ENCODE results near the gene CRYBB1. TPM values are rescaled to one million over a fixed set of nuclear protein-coding genes. Genes with fewer than 3 reads are reported as not detected.

CRYBB1 gene
- polyA plus RNA-seq, 3 donors, result 0.33 to 1.6 (median 0.78) TPM

DNA sequence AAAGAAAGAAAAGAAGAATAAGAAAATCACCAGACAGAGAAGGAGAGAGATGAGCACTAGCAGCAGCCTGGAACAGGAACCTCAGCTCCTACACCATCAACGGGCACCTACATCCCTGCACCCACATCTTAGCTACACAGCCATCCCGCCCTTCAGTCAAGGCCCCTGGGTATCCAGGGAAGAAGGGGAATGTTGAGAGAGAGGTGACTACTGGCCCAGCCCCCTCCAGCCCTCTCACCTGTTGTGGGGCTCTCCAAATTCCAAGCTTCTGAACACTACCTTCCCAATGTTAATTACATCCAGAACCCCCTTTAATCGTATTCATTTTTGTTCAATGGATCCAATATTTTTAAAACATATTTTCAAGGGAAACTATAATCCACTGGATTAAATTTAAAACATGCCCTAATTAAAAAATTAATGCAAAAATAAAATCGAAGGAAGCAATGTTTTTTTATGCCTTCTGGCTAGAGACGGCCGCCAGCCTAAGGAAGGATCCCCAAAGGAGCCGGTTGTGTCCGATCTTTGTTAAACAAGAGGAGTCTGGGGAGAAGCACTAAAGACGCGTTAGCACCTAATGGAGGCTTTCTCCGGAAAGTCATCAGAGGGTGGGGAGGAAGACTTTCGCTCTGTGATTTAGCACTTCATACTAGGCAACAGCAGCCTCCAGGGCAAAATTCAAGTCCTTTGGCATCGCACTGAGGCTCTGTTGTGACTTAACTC lies 37.4 kb downstream of the CRYBB1 start:
- H3K9ac ChIP-seq (ENCODE audit: insufficient read depth, low read length, poor library complexity, severe bottlenecking), result no peak overlapping the region
- H3K27me3 Mint-ChIP-seq (ENCODE audit: low read depth in 3 of 3), result peaks cover 0 to 2% (median 0%) of the 10 kb centered on the region in 3 donors

GRCh38 chr22:26579331-26579886 lies 38.4 kb downstream of the CRYBB1 start:
- H3K36me3 Mint-ChIP-seq, result peaks cover 35 to 61% of the 10 kb centered on the region in 2 donors

More for the DNA sequence above, 37.4 kb downstream of the CRYBB1 start:
- TF ChIP-seq, protein P1, sequence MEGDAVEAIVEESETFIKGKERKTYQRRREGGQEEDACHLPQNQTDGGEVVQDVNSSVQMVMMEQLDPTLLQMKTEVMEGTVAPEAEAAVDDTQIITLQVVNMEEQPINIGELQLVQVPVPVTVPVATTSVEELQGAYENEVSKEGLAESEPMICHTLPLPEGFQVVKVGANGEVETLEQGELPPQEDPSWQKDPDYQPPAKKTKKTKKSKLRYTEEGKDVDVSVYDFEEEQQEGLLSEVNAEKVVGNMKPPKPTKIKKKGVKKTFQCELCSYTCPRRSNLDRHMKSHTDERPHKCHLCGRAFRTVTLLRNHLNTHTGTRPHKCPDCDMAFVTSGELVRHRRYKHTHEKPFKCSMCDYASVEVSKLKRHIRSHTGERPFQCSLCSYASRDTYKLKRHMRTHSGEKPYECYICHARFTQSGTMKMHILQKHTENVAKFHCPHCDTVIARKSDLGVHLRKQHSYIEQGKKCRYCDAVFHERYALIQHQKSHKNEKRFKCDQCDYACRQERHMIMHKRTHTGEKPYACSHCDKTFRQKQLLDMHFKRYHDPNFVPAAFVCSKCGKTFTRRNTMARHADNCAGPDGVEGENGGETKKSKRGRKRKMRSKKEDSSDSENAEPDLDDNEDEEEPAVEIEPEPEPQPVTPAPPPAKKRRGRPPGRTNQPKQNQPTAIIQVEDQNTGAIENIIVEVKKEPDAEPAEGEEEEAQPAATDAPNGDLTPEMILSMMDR (IDR thresholded peaks at IDR 0.05), result no peak
- H3K79me2 ChIP-seq (ENCODE audit: insufficient read depth, low read length), result peaks cover 84% of the 10 kb centered on the region
- H3K4me1 ChIP-seq (ENCODE audit: control insufficient read depth in 1 of 2, insufficient read depth in 2 of 2, low read length in 2 of 2), result peaks cover 47% of the 10 kb centered on the region in 2 donors
- H3K9me3 Mint-ChIP-seq, result peaks cover 0 to 8% (median 0%) of the 10 kb centered on the region in 7 donors
- no peak overlapping the region for H2AFZ ChIP-seq (ENCODE audit: insufficient read depth, low read depth, low read length, poor library complexity, severe bottlenecking)
- peak overlapping the region in 1 of 7 donors; percentile 72 for H3K27ac Mint-ChIP-seq
- intact Hi-C loops (cut with micrococcal nuclease), result loop anchor here in 1 of 2 donors (10.0 kb wide), 1 partner anchor 94 kb away; no protein-coding TSS in a partner anchor
- peaks cover 89% of the 10 kb centered on the region for H4K20me1 ChIP-seq (ENCODE audit: insufficient read depth, low read length)
- H3K9me3 ChIP-seq (replicated peaks in 1 of 2; ENCODE audit: control insufficient read depth in 1 of 2, insufficient read depth in 1 of 2, low read length in 2 of 2), result no peaks in the 10 kb centered on the region
- no peak overlapping the region for H3K4me3 ChIP-seq (replicated peaks in 1 of 3; ENCODE audit: low read depth in 2 of 3, low read length in 3 of 3)
- H3K4me1 Mint-ChIP-seq, result peaks cover 68% of the 10 kb centered on the region
- no peak for DNase-seq
- H3K36me3 ChIP-seq (replicated peaks in 1 of 2; ENCODE audit: control insufficient read depth in 1 of 2, insufficient read depth in 2 of 2, low read length in 2 of 2), result peaks cover 9 to 37% of the 10 kb centered on the region in 2 donors
- H3K27me3 ChIP-seq (ENCODE audit: control insufficient read depth in 2 of 2, insufficient read depth in 2 of 2, low read length in 2 of 2), result no peaks in the 10 kb centered on the region
- no peak overlapping the region for H3K27ac ChIP-seq (ENCODE audit: low read depth in 1 of 2, low read length in 2 of 2)
- H3K4me3 Mint-ChIP-seq, result no peak overlapping the region
- WGBS (ENCODE audit: insufficient coverage), result 94% methylated on average over 6 of the region's 13 CpGs
- H3K36me3 Mint-ChIP-seq, result peaks cover 35 to 64% of the 10 kb centered on the region in 2 donors
- H3K4me2 ChIP-seq (replicated peaks; ENCODE audit: extremely low read depth, low read length, poor library complexity, severe bottlenecking), result no peak overlapping the region

More at GRCh38 chr22:26579331-26579886, 38.4 kb downstream of the CRYBB1 start:
- no peak overlapping the region for H2AFZ ChIP-seq (ENCODE audit: insufficient read depth, low read depth, low read length, poor library complexity, severe bottlenecking)
- peak overlapping the region; percentile 40 to 47 for H3K27ac ChIP-seq (ENCODE audit: low read depth in 1 of 2, low read length in 2 of 2)
- H3K79me2 ChIP-seq (ENCODE audit: insufficient read depth, low read length), result peaks cover 84% of the 10 kb centered on the region
- no peaks in the 10 kb centered on the region for H3K9me3 ChIP-seq (replicated peaks in 1 of 2; ENCODE audit: control insufficient read depth in 1 of 2, insufficient read depth in 1 of 2, low read length in 2 of 2)
- peak; percentile 41 to 47 (median 47) for DNase-seq
- Mint-ChIP-seq H3K4me3 (peak overlapping the region; percentile 32 to 74), H3K27ac (peak overlapping the region; percentile 55 to 88 (median 74)), H3K4me1 (peaks cover 68% of the 10 kb centered on the region), H3K9me3 (peaks cover 0 to 8% (median 0%) of the 10 kb centered on the region in 7 donors), H3K27me3 (ENCODE audit: low read depth in 3 of 3) (peaks cover 0 to 2% (median 0%) of the 10 kb centered on the region in 3 donors)
- intact Hi-C loops (cut with micrococcal nuclease), result no loop called here
- WGBS (ENCODE audit: insufficient coverage), result 0% methylated on average over 5 of the region's 10 CpGs
- no peaks in the 10 kb centered on the region for H3K27me3 ChIP-seq (ENCODE audit: control insufficient read depth in 2 of 2, insufficient read depth in 2 of 2, low read length in 2 of 2)
- H3K9ac ChIP-seq (ENCODE audit: insufficient read depth, low read length, poor library complexity, severe bottlenecking), result peak overlapping the region; percentile 15
- peaks cover 51 to 57% of the 10 kb centered on the region in 2 donors for H3K4me1 ChIP-seq (ENCODE audit: control insufficient read depth in 1 of 2, insufficient read depth in 2 of 2, low read length in 2 of 2)
- peaks cover 89% of the 10 kb centered on the region for H4K20me1 ChIP-seq (ENCODE audit: insufficient read depth, low read length)
- H3K4me2 ChIP-seq (replicated peaks; ENCODE audit: extremely low read depth, low read length, poor library complexity, severe bottlenecking), result peak overlapping the region; percentile 56
- H3K36me3 ChIP-seq (replicated peaks in 1 of 2; ENCODE audit: control insufficient read depth in 1 of 2, insufficient read depth in 2 of 2, low read length in 2 of 2), result peaks cover 9 to 28% of the 10 kb centered on the region in 2 donors
- TF ChIP-seq, protein P1 (IDR thresholded peaks at IDR 0.05), result no peak
- peak overlapping the region in 1 of 3 experiments; percentile 27 for H3K4me3 ChIP-seq (replicated peaks in 1 of 3; ENCODE audit: low read depth in 2 of 3, low read length in 3 of 3)

All from CD14-positive monocyte (primary cell).